ENCODE measurements around the gene MCM3AP. TPM values are rescaled to one million over a fixed set of nuclear protein-coding genes. Genes with fewer than 3 reads are reported as not detected.

MCM3AP gene
- total and polyA plus RNA-seq, 2 experiments from 2014 or later, result 35.4 to 64.8 TPM

GRCh38 chr21:46287541-46287940, 2.1 kb upstream of the MCM3AP start:
- 97% methylated on average over 10 of the region's 10 CpGs for WGBS (ENCODE audit: low lambda C conversion rate, missing lambda C conversion rate)
- no peaks in the 10 kb centered on the region for H3K27me3 ChIP-seq
- no peak overlapping the region for H3K4me3 ChIP-seq
- no peaks in the 10 kb centered on the region for H3K9me2 ChIP-seq (replicated peaks; ENCODE audit: insufficient read depth)
- H3K36me3 ChIP-seq (replicated peaks; ENCODE audit: insufficient read depth, low read depth), result no peaks in the 10 kb centered on the region
- no peak overlapping the region for H2AFZ ChIP-seq
- no peak for DNase-seq (ENCODE audit: low spot score)
- H3K4me2 ChIP-seq, result peak overlapping the region; percentile 92
- no peaks in the 10 kb centered on the region for H3K9me3 ChIP-seq (ENCODE audit: low read depth)
- TF ChIP-seq EZH2 (IDR thresholded peaks at IDR 0.05; ENCODE audit: borderline replicate concordance), result no peak
- no peak for TF ChIP-seq CTCF (IDR thresholded peaks at IDR 0.05; ENCODE audit: poor library complexity)
- TF ChIP-seq EZH2phosphoT487 (IDR thresholded peaks at IDR 0.05; ENCODE audit: low read depth, severe bottlenecking, unreplicated experiment), result no peak
- peaks cover 27% of the 10 kb centered on the region for H3K4me1 ChIP-seq (ENCODE audit: insufficient read depth)
- H3K27ac ChIP-seq, result no peak overlapping the region
- H4K20me1 ChIP-seq (ENCODE audit: insufficient read depth, poor library complexity, severe bottlenecking), result peaks cover 6% of the 10 kb centered on the region
- peaks cover 55% of the 10 kb centered on the region for H3K79me2 ChIP-seq

GRCh38 chr21:46286648-46287002, 1.2 kb upstream of the MCM3AP start:
- peaks cover 64% of the 10 kb centered on the region for H3K79me2 ChIP-seq
- H3K27ac ChIP-seq, result peak overlapping the region; percentile 97
- peak overlapping the region; percentile 86 for H3K4me3 ChIP-seq
- H3K27me3 ChIP-seq, result no peaks in the 10 kb centered on the region
- 0% methylated on average over 16 of the region's 16 CpGs for WGBS (ENCODE audit: low lambda C conversion rate, missing lambda C conversion rate)
- no peaks in the 10 kb centered on the region for H3K36me3 ChIP-seq (replicated peaks; ENCODE audit: insufficient read depth, low read depth)
- no peak for DNase-seq (ENCODE audit: low spot score)
- H4K20me1 ChIP-seq (ENCODE audit: insufficient read depth, poor library complexity, severe bottlenecking), result peaks cover 6% of the 10 kb centered on the region
- H3K9me2 ChIP-seq (replicated peaks; ENCODE audit: insufficient read depth), result no peaks in the 10 kb centered on the region
- peak overlapping the region; percentile 90 for H2AFZ ChIP-seq
- TF ChIP-seq CTCF (IDR thresholded peaks at IDR 0.05; ENCODE audit: poor library complexity) (no peak), EZH2phosphoT487 (IDR thresholded peaks at IDR 0.05; ENCODE audit: low read depth, severe bottlenecking, unreplicated experiment) (no peak), EZH2 (IDR thresholded peaks at IDR 0.05; ENCODE audit: borderline replicate concordance) (no peak)
- peak overlapping the region; percentile 92 for H3K4me2 ChIP-seq
- H3K9me3 ChIP-seq (ENCODE audit: low read depth), result no peaks in the 10 kb centered on the region
- peaks cover 27% of the 10 kb centered on the region for H3K4me1 ChIP-seq (ENCODE audit: insufficient read depth)

- no peak for TF ChIP-seq EZH2 (IDR thresholded peaks at IDR 0.05; ENCODE audit: borderline replicate concordance)
- peak; percentile 41 for TF ChIP-seq CTCF (IDR thresholded peaks at IDR 0.05; ENCODE audit: poor library complexity)
- TF ChIP-seq EZH2phosphoT487 (IDR thresholded peaks at IDR 0.05; ENCODE audit: low read depth, severe bottlenecking, unreplicated experiment), result no peak
- Histone ChIP-seq H3K4me2 (peak within 1 kb of the TSS; percentile 92), H3K9me2 (replicated peaks; ENCODE audit: insufficient read depth) (no peaks in the 10 kb centered on the region), H3K79me2 (peaks cover 71% of the 10 kb centered on the region), H3K9me3 (ENCODE audit: low read depth) (no peaks in the 10 kb centered on the region), H3K36me3 (replicated peaks; ENCODE audit: insufficient read depth, low read depth) (no peaks in the 10 kb centered on the region), H3K27me3 (no peaks in the 10 kb centered on the region), H3K4me1 (ENCODE audit: insufficient read depth) (peaks cover 27% of the 10 kb centered on the region), H2AFZ (peak within 1 kb of the TSS; percentile 90), H3K27ac (peak within 1 kb of the TSS; percentile 97), H4K20me1 (ENCODE audit: insufficient read depth, poor library complexity, severe bottlenecking) (peaks cover 9% of the 10 kb centered on the region), H3K4me3 (peak within 1 kb of the TSS; percentile 86)
- WGBS (ENCODE audit: low lambda C conversion rate, missing lambda C conversion rate), result under 1% methylated on average over 66 of the region's 105 CpGs
- peak; percentile 96 for DNase-seq (ENCODE audit: low spot score)
Measured at GRCh38 chr21:46285761-46286647, 593 bp upstream of the MCM3AP start, which contains the start of gene YBEY. Gene YBEY, plus strand, starts transcription at chr21:46286342. Its CDS starts 572 bp downstream, at chr21:46286914.

Measured in hepatocyte (in vitro differentiated cells).